NCI-H82 treated with DMSO at 0.1 percent for 48 hours (cell line): ENCODE measurements around the gene PDS5A.
"Not testable (repeated sequence)": the region's sequence is repeated elsewhere in the genome, so short reads cannot be mapped to it uniquely, and the experiment has no call there.

ENCODE experiments used
- DNase-seq: peaks from one replicate; lab custom pipeline; 2025; ENCODE audit not compliant: unreplicated experiment; lab: John Stamatoyannopoulos, UW

The PDS5A gene

GRCh38 chr4:39970671-39971640 lies 6.8 kb downstream of the PDS5A start:
- no peak for DNase-seq

- DNase-seq: no peak
Observed at GRCh38 chr4:39963656-39964055, 14.1 kb downstream of the PDS5A start.

DNA sequence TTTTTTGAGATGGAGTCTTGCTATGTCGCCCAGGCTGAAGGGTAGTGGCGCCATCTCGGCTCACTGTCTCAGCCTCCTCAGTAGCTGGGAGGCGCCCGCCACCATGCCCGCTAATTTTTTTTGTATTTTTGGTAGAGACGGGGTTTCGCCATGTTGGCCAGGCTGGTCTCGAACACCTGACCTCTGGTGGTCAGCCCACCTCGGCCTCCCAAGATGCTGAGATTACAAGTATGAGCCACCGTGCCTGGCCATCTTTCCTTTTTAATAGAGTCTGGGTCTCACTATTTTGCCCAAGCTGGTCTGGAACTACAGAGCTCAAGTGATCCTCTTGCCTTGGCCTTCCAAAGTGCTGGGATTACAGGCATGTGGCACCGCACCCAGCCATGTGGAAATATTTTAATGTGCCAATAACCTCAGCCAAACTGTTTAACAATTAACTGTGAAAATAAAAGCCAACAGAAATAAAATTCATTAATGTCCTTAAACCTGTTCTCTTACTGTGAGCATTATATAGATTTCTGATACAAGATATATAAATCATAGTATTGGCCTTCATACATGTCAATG lies 16.3 kb downstream of the PDS5A start:
- DNase-seq: no peak

GRCh38 chr4:39950861-39951481 lies 26.7 kb downstream of the PDS5A start:
- DNase-seq: peak; percentile 9

DNA sequence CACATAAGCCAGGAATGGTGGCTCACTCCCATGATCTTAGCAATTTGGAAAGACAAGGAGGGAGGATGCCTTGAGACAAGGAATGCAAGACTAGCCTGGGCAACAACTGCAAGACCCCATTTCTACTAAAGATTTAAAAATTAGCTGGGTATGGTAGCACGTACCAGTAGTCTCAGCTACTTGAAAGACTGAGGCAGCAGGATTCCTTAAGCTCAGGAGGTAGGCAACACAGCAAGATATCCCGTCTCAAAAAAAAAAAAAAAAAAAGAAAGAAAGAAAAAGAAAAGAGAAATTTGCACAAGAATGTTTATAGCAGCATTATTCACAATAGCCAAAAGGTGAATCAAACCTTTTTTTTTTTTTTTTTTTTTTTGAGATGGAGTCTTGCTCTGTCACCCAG lies 29.7 kb downstream of the PDS5A start:
- DNase-seq: no peak

GRCh38 chr4:39947417-39947816 lies 30.3 kb downstream of the PDS5A start:
- DNase-seq: no peak

- not testable (repeated sequence) for DNase-seq
Observed at GRCh38 chr4:39944245-39944644, 33.5 kb downstream of the PDS5A start.

GRCh38 chr4:39942507-39942906 lies 35.2 kb downstream of the PDS5A start:
- no peak for DNase-seq

DNA sequence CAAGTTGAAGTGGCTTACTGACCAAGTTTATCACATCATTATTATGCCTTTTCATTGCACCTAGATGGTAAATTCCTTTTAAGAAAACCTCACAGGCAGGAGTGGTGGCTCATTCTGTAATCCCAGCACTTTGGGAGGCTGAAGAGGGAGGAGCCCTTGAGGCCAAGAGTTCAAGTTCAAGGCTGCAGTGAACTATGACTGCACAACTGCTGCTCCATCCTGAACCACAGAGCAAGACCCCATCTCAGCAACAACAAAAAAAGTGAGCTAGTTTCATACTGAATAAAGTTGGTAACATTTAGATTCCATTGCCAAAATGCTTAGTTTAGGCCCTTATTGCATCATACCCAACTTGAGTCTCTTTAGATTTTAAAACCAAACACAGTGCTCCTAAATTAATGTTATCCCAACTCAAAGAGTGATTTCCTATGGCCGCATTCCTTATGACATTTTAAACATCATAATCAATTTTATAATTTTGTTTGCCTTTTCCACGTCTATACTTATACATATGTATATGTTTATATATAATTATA lies 36.0 kb downstream of the PDS5A start:
- DNase-seq: no peak

GRCh38 chr4:39937683-39938268 lies 39.9 kb downstream of the PDS5A start:
- DNase-seq: no peak

- no peak for DNase-seq
Observed at GRCh38 chr4:39936565-39937418, 40.9 kb downstream of the PDS5A start.

DNA sequence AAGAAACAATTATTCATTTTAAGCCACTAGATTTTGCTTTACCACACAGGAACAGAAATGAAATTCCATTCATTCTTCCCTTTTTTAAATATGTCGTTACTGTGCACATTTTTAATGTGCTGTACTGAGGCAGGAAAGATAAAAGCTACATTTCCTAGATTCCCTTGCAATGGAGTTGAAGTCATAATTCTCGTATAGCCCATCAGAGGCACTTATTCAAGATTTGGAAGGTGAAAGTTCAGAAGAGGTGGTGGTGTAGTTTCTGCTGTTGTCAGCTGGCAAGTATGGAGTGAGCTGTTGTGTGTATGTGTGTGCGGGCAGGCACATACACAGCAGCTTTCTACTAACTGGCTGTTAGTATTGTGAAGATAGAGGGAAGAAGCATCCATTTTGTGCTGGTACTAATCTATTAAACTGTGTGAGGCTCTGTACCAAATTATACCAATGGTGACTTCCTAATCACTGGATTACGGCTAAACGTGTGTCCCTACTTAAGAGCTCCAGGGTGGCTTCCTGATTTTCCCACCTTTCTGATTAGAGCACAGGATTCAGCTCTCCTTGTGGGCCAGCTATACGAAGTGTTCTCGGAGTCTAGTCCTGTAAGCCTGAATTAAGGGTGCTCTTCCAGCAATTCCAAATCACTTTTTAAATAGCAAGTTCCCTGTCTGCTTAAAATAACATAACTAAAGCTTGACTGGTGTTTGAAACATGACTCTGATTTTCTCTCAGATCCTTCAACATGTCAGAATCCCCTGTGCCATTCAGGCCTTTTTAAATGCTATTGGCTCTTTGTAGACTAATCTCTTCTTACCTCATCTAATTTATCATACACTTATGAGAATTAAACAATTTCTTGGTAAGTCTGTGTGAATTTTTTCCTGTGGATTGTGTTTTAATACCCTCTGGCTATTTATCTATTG lies 43.8 kb downstream of the PDS5A start:
- DNase-seq: peak; percentile 20

GRCh38 chr4:39932776-39933402 lies 44.8 kb downstream of the PDS5A start:
- no peak for DNase-seq

GRCh38 chr4:39931441-39931901 lies 46.2 kb downstream of the PDS5A start:
- no peak for DNase-seq

DNA sequence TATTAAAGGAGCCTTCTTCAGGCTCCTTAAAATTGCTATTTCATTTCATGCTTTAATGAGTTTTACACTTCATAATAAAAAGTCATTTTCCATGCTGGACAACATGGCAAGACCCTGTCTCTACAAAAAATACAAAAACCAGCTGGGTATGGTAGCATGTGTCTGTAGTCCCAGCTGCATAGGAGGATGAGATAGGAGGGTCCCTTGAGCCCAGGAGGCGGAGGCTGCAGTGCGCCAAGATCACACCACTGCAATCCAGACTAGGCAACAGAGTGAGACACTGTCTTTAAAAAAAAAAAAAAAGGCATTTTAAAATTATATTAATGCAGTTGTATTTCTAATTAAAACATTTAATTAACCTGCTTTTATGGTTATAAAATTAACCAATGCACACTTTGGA lies 49.2 kb downstream of the PDS5A start:
- DNase-seq: peak; percentile 1

DNA sequence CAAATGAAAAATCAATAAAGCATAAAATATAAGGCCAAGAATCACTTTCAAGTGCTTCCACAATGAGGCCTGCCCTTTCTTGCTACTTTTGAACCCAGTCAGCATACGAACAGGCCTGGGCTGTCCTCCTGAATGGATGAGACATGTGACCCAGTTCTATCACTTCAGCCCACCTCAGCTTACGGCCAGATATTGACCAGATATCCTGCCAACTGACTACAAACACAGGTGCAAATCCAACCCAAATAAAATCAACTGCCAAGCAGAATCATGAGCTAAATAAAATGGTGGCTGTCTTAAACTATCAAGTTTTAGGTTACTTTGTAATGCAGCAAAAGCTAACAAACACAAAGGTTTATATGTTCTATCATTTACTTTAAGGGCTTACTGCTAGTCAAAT lies 53.7 kb downstream of the PDS5A start:
- DNase-seq: no peak

DNA sequence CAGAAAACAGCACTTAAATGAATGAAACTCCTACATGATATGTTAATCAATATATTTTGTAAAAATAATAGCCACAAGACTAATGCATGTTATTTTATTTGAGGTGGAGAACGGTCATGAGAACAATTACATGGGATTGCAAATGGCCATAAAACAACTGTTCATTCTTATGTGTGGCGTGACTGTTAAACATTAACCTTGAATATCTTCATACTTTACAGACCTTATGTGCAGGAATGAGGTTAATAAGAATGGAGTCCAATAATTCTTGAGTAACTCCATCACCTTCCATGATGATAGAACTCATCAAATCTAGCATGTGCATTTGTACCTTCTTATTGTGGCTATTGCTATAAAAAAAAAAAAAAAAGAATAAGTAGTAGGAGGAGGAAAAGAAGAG lies 55.3 kb downstream of the PDS5A start:
- DNase-seq: no peak

DNA sequence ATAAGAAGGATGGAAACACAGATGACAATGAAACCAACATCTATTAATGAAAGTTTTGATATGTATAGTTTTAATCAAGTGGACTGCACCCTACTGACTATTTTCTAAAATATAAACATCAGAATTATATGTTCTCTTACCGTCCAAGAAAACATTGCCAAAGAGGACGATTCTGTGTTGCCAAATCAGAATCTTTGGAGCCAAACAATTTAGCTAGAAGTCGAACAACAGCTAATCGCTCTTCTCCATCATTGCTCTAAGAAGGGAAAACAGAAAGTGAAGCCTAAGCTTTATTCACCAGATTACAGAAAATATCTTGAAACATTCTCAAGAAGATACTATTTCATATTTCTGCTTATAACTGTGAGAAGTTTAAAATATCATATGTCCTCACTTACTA lies 64.2 kb downstream of the PDS5A start:
- no peak for DNase-seq

- DNase-seq: no peak
Observed at GRCh38 chr4:39910064-39910463, 67.6 kb downstream of the PDS5A start.
